K562 (cell line): ENCODE data around the gene RAP1GAP2. TPM values are rescaled to one million over a fixed set of nuclear protein-coding genes. Genes with fewer than 3 reads are reported as not detected.

ENCODE experiments used
- MAZ ChIP-seq, 2 experiments: fragments of 450-650 bp in 1 of 2; sonication (generic) in 1 of 2; formaldehyde crosslinking; IDR thresholded peaks in 1 of 2; conservative IDR thresholded peaks in 1 of 2; 2 replicates each; pipeline versions ENCODE4 v1.4.0 to v1.5.0; 2020; ENCODE audit warnings: mild to moderate bottlenecking in 1 of 2, missing genetic modification reagents in 1 of 2
- SMARCA4 ChIP-seq: fragments of 450-650 bp; IDR thresholded peaks from 2 replicates; pipeline ENCODE4 v1.6.1; 2016
- SRSF1 ChIP-seq: fragments of 200-400 bp; formaldehyde crosslinking; IDR thresholded peaks from 2 replicates; pipeline ENCODE4 v1.6.1; 2017; ENCODE audit warnings: mild to moderate bottlenecking, low read depth, low read length, moderate library complexity
- ZBTB40 ChIP-seq, 2 experiments: fragments of 450-650 bp in 1 of 2; sonication (generic) in 1 of 2; formaldehyde crosslinking in 1 of 2; IDR thresholded peaks; 2 replicates each; pipeline versions ENCODE4 v1.7.1 to v1.9.0; 2016 to 2022; ENCODE audit warnings: inconsistent platforms in 1 of 2, mild to moderate bottlenecking in 1 of 2, missing genetic modification reagents in 1 of 2
- ZNF263 ChIP-seq: sonication (generic); formaldehyde crosslinking; IDR thresholded peaks from 2 replicates; pipeline ENCODE4 v1.8.0; 2022; ENCODE audit warnings: mild to moderate bottlenecking, missing genetic modification reagents, borderline replicate concordance
- polyA plus RNA-seq, 8 experiments: library from polyadenylated mRNA; depleted of rRNA in 4 of 8; stranded (reverse) in 5 of 8; unstranded in 3 of 8; fragments of >200 nt; fragmentation: Nextera tagmentation in 2 of 8; fragmentation: Illumina TruSeq in 1 of 8; extraction: Ambion mirVana in 2 of 8; extraction: Trizol in 1 of 8; gene quantifications; 2 replicates each; pipeline versions ENCODE4 v1.2.1 to v1.2.3, GENCODE V29; 2011 to 2014; ENCODE audit warnings: inconsistent platforms in 1 of 8, missing spikeins in 1 of 8
- total RNA-seq, 7 experiments: library from RNA; depleted of rRNA in 6 of 7; stranded (reverse); fragments of >200 nt in 6 of 7; fragmentation: Illumina TruSeq in 2 of 7; extraction: Trizol in 2 of 7; gene quantifications; 2 replicates each; pipeline versions ENCODE4 v1.2.1 to v1.2.3, GENCODE V29; 2011 to 2021; ENCODE audit warnings: low replicate concordance in 1 of 7
- TF ChIP-seq, protein P1 (sequence below), 2 experiments: fragments of 450-650 bp; IDR thresholded peaks; 2 replicates each; pipeline ENCODE4 v1.6.1; 2016; ENCODE audit warnings: mild to moderate bottlenecking in 2 of 2, borderline replicate concordance in 1 of 2, low read depth in 1 of 2, moderate library complexity in 1 of 2

RAP1GAP2 gene
- total and polyA plus RNA-seq, 9 of the 15 experiments (the other 6 are each of a cell fraction or from before 2014, with no cell fraction given) = 0.01 to 1.3 (median 0.42) TPM; not detected in 1

- TF ChIP-seq ZBTB40 (IDR thresholded peaks at IDR 0.05) = no peak
- TF ChIP-seq ZBTB40 (CRISPR knock-in tag; IDR thresholded peaks at IDR 0.05) = peak; percentile 17; the same call in 1 of the 2 replicates
- TF ChIP-seq, protein P1, sequence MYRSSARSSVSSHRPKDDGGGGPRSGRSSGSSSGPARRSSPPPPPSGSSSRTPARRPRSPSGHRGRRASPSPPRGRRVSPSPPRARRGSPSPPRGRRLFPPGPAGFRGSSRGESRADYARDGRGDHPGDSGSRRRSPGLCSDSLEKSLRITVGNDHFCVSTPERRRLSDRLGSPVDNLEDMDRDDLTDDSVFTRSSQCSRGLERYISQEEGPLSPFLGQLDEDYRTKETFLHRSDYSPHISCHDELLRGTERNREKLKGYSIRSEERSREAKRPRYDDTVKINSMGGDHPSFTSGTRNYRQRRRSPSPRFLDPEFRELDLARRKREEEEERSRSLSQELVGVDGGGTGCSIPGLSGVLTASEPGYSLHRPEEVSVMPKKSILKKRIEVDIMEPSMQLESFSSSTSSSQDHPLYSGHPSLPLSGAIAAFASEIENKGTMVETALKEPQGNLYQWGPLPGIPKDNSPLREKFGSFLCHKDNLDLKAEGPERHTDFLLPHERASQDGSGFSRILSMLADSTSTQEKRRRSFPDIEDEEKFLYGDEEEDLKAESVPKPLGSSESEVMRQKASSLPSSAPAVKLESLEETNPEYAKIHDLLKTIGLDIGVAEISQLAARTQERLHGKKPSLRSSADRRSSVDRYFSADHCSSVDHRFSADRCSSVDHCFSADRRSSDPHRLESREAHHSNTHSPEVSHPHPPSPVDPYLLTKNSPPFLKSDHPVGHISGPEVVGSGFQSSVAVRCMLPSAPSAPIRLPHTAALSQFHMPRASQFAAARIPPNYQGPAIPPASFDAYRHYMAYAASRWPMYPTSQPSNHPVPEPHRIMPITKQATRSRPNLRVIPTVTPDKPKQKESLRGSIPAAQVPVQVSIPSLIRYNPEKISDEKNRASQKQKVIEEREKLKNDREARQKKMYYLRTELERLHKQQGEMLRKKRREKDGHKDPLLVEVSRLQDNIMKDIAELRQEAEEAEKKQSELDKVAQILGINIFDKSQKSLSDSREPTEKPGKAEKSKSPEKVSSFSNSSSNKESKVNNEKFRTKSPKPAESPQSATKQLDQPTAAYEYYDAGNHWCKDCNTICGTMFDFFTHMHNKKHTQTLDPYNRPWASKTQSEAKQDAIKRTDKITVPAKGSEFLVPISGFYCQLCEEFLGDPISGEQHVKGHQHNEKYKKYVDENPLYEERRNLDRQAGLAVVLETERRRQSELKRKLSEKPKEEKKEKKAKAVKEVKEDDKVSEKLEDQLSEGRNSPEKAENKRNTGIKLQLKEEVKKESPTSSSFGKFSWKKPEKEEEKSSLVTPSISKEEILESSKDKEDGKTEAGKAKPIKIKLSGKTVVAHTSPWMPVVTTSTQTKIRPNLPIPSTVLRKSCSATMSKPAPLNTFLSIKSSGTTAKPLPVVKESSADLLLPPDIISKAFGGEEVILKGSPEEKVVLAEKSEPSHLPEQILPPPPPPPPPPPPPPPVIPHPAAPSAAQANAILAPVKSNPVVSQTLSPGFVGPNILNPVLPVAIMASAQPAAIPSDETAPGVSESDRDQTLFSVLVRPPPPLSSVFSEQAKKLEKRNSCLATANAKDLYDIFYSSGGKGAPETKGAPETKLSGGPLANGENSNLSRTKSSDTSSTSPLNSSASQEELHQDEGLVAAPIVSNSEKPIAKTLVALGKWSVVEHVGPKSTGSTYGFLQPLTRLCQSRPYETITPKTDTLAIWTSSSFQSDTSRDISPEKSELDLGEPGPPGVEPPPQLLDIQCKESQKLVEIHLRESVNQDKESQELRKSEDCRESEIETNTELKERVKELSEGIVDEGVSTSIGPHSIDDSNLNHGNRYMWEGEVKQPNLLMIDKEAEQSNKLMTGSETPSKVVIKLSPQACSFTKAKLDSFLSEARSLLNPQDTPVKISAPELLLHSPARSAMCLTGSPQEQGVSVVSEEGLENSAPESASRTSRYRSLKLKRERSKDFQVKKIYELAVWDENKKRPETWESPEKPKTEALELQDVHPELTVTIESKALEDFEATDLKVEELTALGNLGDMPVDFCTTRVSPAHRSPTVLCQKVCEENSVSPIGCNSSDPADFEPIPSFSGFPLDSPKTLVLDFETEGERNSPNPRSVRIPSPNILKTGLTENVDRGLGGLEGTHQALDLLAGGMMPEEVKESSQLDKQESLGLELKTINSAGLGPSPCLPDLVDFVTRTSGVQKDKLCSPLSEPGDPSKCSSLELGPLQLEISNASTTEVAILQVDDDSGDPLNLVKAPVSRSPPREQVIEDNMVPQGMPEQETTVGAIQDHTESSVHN (IDR thresholded peaks at IDR 0.05; ENCODE audit: borderline replicate concordance in 1 of 2, low read depth in 1 of 2) = no peak
- no peak for TF ChIP-seq SMARCA4
- TF ChIP-seq ZNF263 = peak; percentile 73
- TF ChIP-seq SRSF1 = no peak
- peak; percentile 40 to 89; a peak in 3 of 4 replicates for TF ChIP-seq MAZ (CRISPR knock-in tag; conservative IDR thresholded peaks at IDR 0.05 in 1 of 2, IDR thresholded peaks at IDR 0.05 in 1 of 2)
These were observed 46.5 kb upstream of the RAP1GAP2 start (continued) for GRCh38 chr17:2749784-2750181.
